ENCODE results near the gene CEP170B.
A peak's percentile ranks its signal among the peaks of the same experiment; 100 is the strongest.
"Not testable (repeated sequence)": the region's sequence is repeated elsewhere in the genome, so short reads cannot be mapped to it uniquely, and the experiment has no call there.

CEP170B gene

DNA sequence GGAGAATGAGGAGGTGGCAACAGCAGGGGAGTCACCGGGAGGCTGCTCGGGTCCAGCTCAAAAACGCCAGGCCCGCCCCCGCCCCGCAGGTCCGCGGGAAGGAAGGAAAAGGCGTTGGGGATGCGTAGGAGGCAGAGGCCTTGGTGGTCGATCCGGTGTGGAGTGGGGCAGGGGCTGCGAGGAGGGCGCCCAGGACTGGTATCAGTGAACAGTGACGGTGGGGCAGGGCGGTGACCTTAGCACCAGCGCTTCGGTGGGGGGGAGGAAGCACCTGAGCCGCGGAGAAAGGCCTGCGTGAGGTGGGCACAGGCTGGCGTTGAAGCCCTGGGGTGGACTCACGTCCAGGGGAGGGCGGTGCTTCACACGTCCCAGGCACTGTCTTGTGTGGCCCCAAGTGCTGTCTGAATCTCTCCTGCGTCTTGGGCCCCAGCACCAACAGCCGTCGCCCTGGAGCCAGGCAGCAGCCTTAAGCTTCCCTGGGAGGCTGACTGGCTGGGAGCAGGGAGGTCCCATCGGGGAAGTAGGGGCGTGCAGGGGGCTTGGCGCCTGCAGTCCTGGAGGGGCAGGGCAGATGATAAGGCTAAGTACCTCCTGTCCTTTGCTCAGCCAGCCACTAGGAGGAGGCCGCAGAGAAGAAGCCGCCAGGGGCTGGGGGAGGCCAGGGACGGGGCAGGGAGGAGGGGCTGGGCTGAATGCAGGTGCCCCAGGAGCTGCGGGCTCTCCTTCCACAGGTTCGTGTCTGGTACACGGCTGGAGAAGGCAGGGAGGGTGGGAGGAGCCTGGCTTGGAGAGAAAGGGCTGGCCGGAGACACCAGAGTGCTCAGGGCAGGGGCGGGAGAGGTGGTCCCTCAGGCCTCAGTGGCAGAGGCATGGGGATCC, 37.7 kb upstream of the CEP170B start:
- no peak overlapping the region for H3K27ac ChIP-seq (ENCODE audit: low read depth, low read length)
- H3K4me2 ChIP-seq (ENCODE audit: low read length): no peak overlapping the region
- no peaks in the 10 kb centered on the region for H3K27me3 ChIP-seq (ENCODE audit: control insufficient read depth, low read length)
- no peaks in the 10 kb centered on the region for H4K20me1 ChIP-seq (ENCODE audit: control insufficient read depth, insufficient read depth, low read depth, low read length)
- no peaks in the 10 kb centered on the region for H3F3A ChIP-seq (ENCODE audit: control insufficient read depth, insufficient read depth)
- TF ChIP-seq, protein P1, sequence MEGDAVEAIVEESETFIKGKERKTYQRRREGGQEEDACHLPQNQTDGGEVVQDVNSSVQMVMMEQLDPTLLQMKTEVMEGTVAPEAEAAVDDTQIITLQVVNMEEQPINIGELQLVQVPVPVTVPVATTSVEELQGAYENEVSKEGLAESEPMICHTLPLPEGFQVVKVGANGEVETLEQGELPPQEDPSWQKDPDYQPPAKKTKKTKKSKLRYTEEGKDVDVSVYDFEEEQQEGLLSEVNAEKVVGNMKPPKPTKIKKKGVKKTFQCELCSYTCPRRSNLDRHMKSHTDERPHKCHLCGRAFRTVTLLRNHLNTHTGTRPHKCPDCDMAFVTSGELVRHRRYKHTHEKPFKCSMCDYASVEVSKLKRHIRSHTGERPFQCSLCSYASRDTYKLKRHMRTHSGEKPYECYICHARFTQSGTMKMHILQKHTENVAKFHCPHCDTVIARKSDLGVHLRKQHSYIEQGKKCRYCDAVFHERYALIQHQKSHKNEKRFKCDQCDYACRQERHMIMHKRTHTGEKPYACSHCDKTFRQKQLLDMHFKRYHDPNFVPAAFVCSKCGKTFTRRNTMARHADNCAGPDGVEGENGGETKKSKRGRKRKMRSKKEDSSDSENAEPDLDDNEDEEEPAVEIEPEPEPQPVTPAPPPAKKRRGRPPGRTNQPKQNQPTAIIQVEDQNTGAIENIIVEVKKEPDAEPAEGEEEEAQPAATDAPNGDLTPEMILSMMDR (IDR thresholded peaks at IDR 0.05; ENCODE audit: low read depth, low read length, poor library complexity, severe bottlenecking): peak; percentile 39
- TF ChIP-seq EZH2phosphoT487 (IDR thresholded peaks at IDR 0.05; ENCODE audit: borderline replicate concordance, low read length): no peak
- H3K9me3 ChIP-seq (ENCODE audit: control insufficient read depth, insufficient read depth, low read length): peaks cover 4% of the 10 kb centered on the region; the same call in 1 of the 2 replicates
- H3K4me1 ChIP-seq (ENCODE audit: control insufficient read depth, low read length): peaks cover 3% of the 10 kb centered on the region; the same call in 1 of the 2 replicates
- H3K4me3 ChIP-seq (ENCODE audit: low read length): no peak overlapping the region
- no peaks in the 10 kb centered on the region for H3K79me2 ChIP-seq (ENCODE audit: control insufficient read depth, low read length)
- no peaks in the 10 kb centered on the region for H3K36me3 ChIP-seq (ENCODE audit: control insufficient read depth, low read length)
- no peaks in the 10 kb centered on the region for H3K9me2 ChIP-seq (replicated peaks; ENCODE audit: control insufficient read depth, low read length)

GRCh38 chr14:104830781-104831180, 34.3 kb upstream of the CEP170B start:
- Histone ChIP-seq H3F3A (ENCODE audit: control insufficient read depth, insufficient read depth) (no peaks in the 10 kb centered on the region), H3K27me3 (ENCODE audit: control insufficient read depth, low read length) (no peaks in the 10 kb centered on the region), H3K79me2 (ENCODE audit: control insufficient read depth, low read length) (no peaks in the 10 kb centered on the region), H3K4me2 (ENCODE audit: low read length) (no peak overlapping the region), H3K36me3 (ENCODE audit: control insufficient read depth, low read length) (no peaks in the 10 kb centered on the region), H3K9me2 (replicated peaks; ENCODE audit: control insufficient read depth, low read length) (no peaks in the 10 kb centered on the region), H3K27ac (ENCODE audit: low read depth, low read length) (no peak overlapping the region), H3K4me1 (ENCODE audit: control insufficient read depth, low read length) (peaks cover 3% of the 10 kb centered on the region; the same call in 1 of the 2 replicates), H3K9me3 (ENCODE audit: control insufficient read depth, insufficient read depth, low read length) (no peaks in the 10 kb centered on the region), H3K4me3 (ENCODE audit: low read length) (no peak overlapping the region), H4K20me1 (ENCODE audit: control insufficient read depth, insufficient read depth, low read depth, low read length) (no peaks in the 10 kb centered on the region)
- TF ChIP-seq, protein P1 (IDR thresholded peaks at IDR 0.05; ENCODE audit: low read depth, low read length, poor library complexity, severe bottlenecking): no peak
- no peak for TF ChIP-seq EZH2phosphoT487 (IDR thresholded peaks at IDR 0.05; ENCODE audit: borderline replicate concordance, low read length)

- H4K20me1 ChIP-seq (ENCODE audit: control insufficient read depth, insufficient read depth, low read depth, low read length); H3K4me2 ChIP-seq (ENCODE audit: low read length); H3K4me1 ChIP-seq (ENCODE audit: control insufficient read depth, low read length); H3K4me3 ChIP-seq (ENCODE audit: low read length); H3K9me3 ChIP-seq (ENCODE audit: control insufficient read depth, insufficient read depth, low read length); H3K9me2 ChIP-seq (replicated peaks; ENCODE audit: control insufficient read depth, low read length); H3F3A ChIP-seq (ENCODE audit: control insufficient read depth, insufficient read depth); H3K27ac ChIP-seq (ENCODE audit: low read depth, low read length); H3K79me2 ChIP-seq (ENCODE audit: control insufficient read depth, low read length); H3K36me3 ChIP-seq (ENCODE audit: control insufficient read depth, low read length); H3K27me3 ChIP-seq (ENCODE audit: control insufficient read depth, low read length): not testable (repeated sequence)
Observed at GRCh38 chr14:104836171-104836935, 28.7 kb upstream of the CEP170B start.

DNA sequence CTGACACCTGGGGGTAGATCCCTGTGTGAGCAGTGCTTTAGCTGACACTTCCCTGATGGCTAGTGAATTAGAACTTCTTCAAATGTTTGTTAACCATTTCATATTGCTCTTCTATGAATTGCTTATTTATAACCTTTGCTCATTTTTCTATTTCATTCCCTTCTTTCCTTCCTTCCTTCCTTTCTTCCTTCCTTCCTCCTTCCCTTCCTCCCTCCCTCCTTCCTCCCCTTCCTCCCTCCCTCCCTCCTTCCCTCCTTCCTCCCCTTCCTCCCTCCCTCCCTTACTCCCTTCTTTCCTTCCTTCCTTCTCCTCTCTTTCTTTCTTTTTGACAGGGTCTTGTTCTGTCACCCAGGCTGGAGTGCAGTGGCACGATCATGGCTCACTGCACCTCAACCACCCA, 23.3 kb upstream of the CEP170B start:
- H3F3A ChIP-seq (ENCODE audit: control insufficient read depth, insufficient read depth): no peaks in the 10 kb centered on the region
- H3K4me3 ChIP-seq (ENCODE audit: low read length): no peak overlapping the region
- H3K9me3 ChIP-seq (ENCODE audit: control insufficient read depth, insufficient read depth, low read length): no peaks in the 10 kb centered on the region
- no peaks in the 10 kb centered on the region for H3K4me1 ChIP-seq (ENCODE audit: control insufficient read depth, low read length)
- no peak for TF ChIP-seq EZH2phosphoT487 (IDR thresholded peaks at IDR 0.05; ENCODE audit: borderline replicate concordance, low read length)
- TF ChIP-seq, protein P1 (IDR thresholded peaks at IDR 0.05; ENCODE audit: low read depth, low read length, poor library complexity, severe bottlenecking): no peak
- no peaks in the 10 kb centered on the region for H4K20me1 ChIP-seq (ENCODE audit: control insufficient read depth, insufficient read depth, low read depth, low read length)
- no peaks in the 10 kb centered on the region for H3K9me2 ChIP-seq (replicated peaks; ENCODE audit: control insufficient read depth, low read length)
- H3K27ac ChIP-seq (ENCODE audit: low read depth, low read length): no peak overlapping the region
- peaks cover 37% of the 10 kb centered on the region for H3K27me3 ChIP-seq (ENCODE audit: control insufficient read depth, low read length)
- H3K36me3 ChIP-seq (ENCODE audit: control insufficient read depth, low read length): no peaks in the 10 kb centered on the region
- H3K79me2 ChIP-seq (ENCODE audit: control insufficient read depth, low read length): no peaks in the 10 kb centered on the region
- no peak overlapping the region for H3K4me2 ChIP-seq (ENCODE audit: low read length)
